OCI-M1 (cell line): Measurements from ENCODE around the gene SNX19.
A peak's percentile ranks its signal among the peaks of the same experiment; 100 is the strongest.

Experiments used
- DNase-seq: peaks from one replicate; lab custom pipeline; 2025; lab: John Stamatoyannopoulos, UW

Gene SNX19

DNA sequence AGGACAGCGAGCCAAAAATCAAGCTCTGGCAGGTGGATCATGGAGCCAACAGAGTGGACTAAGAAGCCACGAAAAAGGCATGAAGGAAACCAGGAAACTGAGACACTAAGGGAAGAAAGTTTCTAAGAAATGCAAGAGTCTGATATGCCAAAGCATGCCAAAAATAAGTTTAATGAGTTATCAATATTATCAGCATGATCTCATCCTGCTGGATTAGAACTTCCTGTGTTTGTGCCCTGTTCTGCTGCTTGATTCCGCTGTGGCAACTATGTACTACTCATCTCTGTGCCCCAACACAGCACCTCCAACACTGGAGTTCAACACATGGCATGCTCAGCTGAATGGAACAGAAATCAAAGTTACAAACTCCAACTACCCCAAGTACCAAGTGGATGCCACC is 10.8 kb downstream of the SNX19 start:
- DNase-seq: no peak

DNA sequence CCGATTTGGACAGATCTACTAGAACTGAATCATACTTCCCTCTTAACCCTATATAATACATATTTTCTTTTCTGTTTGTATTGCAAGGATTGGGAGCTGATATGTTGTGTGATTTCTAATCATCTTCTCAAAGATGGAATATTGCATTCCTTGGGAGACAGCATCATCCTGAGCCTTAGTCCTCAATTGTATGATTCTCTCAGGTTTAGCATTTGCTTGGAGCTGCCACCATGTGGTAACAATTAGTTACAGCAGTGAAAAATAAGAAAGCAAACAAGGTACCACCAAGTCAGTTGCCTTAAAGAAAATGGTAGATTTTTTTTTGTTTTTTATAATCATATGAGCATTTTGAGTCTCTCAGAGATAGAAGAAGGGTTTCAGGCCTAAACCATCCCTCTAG is 11.9 kb downstream of the SNX19 start:
- DNase-seq: peak; percentile 21

DNA sequence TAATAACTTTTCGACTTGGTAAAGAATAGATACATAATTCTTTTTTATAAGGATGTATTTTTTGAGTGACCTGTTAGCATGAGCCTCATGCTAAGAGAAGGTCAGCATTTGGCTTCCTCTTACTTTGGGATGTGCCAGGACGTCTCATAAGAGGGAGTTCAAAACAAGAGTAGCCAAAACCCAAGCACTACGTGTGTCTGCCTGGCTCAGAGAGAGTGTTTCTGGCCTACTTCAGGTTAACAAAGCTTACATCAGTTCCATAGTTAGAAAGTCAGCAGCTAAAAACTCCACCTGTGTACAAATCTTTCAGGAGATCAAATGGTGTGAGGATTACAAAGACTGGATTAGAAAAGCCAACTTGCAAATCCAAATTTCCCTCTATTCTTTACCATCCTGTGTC is 13.9 kb downstream of the SNX19 start:
- DNase-seq: no peak

DNA sequence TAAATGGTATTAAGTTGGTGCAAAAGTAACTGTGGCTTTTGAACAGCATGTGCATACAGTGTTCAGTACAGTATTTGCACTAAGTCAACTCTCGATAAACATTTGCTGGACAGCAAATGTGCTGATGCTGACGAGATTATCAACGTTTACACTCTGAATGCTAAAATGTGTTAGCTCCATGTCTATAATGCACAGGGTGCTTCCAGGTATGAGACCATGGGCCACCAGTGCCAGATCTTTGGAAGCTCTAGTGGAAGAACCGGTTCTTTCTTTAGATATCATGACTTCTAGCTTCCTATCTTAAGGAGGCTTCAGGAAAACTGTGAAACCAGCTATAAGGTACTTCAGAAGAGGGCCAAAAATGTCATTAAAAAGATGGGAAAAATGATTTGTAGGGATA is 17.2 kb downstream of the SNX19 start:
- no peak for DNase-seq

DNA sequence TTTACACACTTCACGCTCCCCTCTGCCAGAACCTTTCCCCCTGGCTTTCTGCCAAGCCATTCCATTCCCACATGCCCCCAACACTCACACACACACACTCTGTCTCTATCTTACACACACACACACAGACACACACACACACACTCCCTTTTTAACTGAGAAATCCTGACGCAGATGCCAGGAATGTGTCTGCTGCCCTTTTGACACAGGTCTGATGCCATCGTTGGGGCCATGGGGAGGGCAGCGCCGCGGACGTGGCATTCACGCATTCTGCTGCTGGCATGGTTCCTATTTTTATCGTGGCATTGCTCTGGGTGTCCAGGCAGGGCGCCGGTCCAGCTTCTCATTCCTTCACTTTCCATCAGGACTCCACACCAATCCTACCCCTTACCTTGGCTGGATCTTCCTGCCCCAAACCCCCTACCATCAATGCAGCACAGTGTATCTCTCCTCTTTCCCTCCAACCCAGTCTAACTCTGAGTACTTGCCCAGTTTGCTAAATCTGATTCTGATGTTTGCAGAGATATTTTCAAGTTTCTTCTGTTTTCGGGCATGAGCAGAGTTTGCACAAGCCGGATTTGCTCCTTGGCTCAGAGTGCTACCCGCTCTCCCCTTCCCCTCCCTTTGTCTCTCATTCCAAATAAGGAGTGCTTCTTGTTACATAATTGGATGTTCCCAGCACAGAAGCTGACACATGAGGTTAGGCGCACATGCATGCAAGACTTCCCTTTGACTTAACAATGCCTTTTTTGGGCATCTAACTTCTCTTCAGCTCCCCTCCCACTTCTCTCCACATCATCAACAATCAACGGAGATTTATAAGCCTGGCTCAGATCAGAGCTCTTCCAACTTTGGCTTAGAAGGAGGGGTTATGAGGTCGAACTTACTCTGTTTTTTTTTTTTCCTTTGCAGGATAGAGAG is 18.8 kb downstream of the SNX19 start:
- DNase-seq: no peak

DNA sequence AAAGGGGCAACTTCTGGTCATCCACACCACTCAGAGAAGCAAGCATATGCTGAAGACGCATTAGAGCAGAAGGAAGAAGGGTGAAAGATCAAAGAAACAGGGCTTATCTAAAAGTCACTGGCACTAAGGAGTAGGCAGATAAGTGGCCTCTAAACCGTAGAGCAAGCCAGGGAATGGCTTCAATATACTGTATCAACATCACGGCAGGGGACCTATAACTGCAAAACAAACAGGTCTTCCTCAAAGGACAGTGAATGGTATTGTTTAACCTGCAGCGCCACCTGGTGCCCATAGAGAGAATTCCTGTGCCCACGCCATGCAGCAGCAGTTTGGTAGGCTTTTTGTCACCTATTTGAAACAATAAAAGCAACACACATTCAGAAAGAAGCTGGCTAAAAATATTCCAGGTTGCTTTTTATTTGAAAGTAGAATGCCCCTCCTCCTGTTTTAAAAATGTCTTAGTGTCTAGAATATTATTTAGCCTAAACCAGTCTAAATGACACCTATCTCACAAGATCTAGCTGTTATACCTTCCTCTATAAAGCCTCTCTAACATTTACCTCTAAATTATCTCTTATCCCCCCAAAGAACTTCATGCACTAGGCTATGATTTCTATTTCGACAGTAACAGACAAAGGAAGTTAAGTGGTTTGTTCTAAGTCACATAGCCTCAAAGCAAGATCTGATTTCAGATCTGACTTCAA is 21.8 kb downstream of the SNX19 start:
- DNase-seq: peak; percentile 88

DNA sequence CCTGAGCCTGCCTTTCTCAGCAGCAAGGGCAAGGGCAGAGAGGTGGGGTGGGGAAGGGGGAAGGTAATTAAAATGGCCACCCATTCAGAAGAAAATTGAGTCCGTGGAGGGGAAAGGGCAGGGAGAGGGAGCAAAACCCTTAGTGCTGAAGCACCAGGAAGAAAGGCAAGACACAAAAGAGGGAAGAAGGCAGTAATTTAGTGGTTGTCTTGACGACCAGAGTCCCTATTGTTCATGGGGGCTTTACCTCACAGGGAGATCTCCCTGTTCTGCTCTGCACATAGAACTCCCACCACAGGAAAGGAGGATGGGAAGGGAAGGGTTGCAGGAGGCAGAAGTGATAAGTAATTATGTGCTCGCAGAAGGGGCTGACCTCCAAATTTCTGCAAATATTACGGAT is 23.4 kb downstream of the SNX19 start:
- no peak for DNase-seq

DNA sequence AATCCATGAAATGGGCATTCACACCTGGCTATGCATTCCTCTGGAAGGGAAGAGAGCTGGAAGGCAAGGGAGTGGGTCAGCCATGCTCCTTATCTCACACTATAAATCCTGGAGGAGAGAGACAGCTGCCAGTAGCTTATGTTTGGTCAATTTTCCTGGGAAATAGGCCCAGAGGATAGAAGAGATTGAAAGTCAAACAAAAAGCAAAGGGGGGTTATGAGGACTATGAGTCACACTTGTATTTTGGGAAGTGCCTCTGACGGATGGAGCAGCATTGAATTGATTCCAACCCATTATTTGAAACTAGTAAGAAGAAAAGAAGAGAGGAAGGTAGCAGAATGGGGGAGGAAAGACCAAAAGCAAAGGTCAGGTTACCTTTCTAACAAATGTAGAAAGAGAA is 25.0 kb downstream of the SNX19 start:
- DNase-seq: no peak

DNA sequence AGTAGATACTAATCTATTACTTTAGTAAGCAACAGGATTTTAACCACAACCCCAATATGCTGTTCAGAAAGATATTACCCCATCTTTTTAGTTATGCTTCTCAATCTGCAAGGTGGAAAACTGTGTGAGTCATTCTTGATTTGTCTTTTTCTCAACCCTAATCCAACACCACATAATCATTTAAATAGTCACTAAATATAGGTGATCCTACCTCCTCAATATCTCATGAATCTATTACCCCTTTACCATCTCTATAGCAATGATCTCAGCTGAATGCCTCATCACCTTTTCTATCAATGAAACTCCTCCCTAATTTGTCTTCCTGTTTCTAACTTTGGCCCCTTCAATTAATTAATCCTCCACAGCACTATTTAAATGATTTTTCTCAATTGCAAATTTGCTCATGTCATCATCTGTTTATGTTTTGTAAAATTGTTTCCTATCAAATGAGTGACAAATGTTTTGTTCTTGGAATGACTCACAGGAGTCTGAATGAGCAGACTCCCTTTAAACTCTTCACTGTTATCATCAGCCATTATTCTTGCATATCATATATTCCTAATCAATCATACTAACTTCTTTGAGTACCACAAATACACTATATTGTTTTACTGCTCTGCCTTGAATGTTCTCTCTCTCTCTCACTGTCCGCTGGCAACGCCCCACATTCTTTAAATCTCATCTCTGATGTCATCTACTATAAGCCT is 26.1 kb downstream of the SNX19 start:
- no peak for DNase-seq

DNA sequence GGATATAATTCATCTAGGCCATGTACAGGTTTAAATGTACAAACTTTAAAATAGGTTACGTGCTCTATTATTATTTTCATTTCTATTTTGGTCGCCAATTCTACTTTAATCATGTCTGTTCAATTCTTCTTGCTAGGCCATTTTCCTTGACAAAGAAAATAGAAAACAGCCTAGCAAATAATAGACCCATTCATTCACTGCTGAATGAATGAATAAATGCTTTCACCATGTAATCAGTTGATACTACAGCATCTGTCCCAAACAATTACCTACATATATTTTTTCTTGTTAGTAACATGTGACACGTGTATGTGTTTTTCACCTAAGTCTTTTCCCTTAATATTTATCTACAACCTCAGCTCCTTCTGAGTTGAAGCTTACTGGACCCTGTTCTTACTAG is 27.5 kb downstream of the SNX19 start:
- DNase-seq: no peak

DNA sequence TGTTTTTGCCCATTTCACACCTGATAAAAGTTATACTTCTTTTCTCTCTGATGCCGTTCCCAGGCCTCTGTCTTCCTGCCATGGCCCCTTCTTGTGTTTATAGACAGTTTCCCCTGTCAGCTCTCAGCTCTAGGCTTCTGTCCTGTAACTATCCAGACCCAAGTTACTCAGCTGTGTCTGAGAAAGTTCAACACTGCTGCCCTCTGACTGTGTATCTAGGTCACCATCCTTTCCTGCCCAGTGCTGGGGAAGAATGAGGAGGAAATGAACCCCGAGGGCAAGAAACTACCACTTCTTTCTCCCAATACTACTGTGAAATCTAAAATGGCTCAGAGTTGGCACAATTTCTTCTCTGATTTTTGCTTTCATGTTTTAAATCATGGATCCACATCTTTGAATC is 29.6 kb downstream of the SNX19 start:
- no peak for DNase-seq

DNA sequence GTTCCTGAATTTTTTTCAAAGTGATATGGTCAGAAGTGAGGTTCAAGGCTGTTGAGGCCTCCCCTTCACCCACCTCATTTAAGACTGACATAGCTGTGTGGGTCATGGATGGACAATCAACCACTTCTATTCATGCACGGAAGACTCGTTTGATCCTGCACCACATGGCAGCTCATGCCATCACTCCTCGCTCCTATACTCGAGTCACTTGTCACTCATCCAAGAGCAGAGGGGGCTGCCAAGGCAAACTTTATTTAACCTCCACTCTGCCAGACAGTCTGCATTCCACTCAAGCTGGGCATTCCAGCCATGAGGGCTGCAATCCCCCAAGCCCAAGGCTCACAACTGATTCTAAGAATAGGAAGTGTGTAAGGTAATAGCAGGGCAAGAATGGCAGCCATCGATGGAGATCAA is 34.1 kb downstream of the SNX19 start:
- DNase-seq: no peak

DNA sequence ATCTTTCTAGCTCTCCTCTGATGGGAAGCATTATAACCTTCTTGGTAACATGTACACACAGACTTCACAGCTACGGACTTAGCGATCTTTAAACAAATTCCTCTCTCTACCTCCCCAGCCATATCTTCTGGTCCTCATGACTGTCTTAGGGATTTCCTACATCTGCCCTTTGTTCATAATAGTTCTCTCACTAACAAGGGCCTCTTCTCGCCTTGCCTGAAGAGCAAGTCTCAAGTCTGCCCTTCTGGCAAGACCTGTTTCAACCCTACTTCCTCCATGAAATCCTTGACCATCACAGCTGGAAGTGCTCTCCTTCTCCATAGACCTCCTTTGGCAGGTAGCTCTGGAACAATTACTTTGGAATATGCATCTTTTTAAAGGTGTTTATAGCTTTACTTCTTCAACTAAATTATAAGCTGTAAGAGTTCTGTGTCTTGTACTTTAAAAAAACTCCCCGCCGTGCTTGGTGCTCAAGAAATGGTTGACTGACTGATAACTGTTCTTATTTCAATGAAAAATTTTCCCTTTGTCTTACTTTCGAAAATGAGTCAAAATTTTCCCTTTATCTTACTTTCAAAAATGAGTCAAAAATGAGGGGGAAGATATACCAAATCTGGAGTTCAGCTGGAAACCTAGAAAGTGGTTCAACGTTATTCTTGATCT is 34.7 kb downstream of the SNX19 start:
- no peak for DNase-seq

DNA sequence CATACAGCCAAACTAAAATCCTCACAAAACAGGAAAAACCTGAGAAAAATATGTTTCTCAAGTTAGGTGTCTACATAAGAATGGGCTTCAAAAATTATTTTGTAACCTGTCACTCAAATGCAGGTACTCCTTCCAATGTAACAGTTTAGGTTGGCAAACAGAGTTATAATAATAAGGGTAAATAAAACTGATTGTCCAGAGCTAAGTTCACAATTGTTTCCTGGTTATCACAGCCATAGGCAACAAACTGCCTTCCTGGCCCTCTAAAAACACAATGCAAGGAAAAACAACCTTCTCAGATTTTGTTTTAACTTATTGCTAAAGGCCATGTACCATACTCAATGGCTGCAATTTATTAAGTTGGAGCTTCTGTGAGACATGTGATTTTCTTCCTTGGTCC is 36.4 kb downstream of the SNX19 start:
- DNase-seq: no peak

DNA sequence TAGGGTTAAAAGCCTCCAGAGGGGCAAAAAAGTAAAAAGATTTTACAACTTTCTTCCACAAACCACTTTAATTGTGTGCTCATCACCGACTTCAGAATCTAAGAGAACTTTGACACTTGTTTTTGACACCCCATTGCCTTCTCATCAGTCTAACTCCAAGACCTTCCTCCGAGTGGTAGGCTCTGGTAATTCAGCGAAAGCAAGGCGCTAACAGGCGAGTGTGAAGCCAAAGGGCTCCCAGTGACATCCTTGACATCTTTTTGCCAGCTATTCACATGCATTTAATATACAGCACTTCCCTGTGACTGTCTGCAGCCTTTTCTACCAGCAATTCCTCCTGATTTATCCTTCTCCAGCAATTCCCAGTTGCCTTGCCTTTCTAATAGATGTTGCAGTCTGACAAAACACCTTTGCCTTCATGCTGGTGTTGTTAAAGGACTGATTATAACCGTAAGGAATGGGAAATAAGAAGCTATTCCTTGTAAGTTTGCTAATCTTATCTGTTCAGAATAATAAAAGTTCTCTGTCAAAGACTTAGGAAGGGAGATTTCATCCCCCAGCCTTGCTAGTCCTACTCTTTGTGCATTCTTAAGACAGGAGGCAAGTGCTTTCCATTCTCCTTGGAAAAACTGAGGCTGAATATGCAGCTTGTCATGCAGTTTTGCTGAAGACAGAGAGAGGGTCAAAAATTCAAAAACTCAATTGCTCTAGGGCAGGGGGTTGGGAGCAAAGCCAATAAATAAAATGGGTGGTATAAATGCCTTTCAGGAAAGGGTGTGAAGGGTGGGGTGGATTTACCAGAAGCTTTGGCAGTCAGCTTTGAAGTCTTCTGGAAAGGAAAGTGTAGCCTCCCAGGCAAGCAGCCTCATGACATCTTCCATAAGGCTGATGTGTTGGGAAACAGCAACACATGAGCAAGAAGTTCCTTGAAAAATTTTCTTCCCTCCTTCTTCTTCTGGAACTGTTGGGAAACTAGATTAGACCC is 39.1 kb downstream of the SNX19 start:
- no peak for DNase-seq

DNA sequence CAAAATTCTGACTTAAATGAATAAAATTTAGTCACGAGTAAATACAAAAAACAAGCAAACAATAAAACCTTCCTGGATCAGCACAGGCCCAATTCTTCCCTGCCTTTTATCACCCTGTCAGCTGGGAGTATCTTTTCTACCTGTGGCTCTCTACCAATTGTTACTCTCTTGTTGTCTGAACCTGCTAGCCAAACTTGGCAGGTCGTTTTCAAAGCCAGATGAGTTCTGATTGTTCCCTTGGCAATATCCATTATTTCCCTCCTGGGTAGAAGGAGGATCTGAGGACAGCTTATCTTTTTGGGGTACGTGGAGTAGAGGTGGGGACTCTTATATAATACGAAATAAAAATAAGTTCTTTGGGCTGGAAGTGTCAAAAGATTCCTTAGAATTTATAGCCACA is 40.2 kb downstream of the SNX19 start:
- DNase-seq: no peak

DNA sequence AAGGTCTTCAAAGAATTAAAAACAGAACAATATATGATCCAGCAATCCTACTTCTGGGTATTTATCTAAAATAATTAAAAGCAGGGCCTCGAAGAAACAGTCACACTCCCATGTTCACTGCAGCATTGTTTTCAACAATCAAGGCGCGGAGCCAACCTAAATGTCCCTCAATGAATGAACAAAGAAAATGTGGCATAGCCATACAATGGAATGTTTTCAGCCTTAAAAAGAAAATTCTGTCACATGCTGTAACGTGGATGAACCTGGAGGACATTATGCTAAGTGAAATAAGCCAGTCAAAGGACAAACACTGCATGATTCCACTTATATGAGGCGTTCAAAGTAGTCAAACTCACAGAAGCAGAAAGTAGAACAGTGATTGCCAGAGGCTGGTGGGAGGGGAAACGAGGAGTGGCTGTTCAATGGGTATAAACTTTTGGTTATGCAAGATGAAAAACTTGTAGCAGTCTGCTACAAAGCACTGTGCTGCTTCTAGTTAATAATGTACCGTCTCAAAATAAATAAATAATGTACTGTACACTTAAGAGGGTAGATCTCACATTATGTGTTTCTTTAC is 41.2 kb downstream of the SNX19 start:
- DNase-seq: no peak

DNA sequence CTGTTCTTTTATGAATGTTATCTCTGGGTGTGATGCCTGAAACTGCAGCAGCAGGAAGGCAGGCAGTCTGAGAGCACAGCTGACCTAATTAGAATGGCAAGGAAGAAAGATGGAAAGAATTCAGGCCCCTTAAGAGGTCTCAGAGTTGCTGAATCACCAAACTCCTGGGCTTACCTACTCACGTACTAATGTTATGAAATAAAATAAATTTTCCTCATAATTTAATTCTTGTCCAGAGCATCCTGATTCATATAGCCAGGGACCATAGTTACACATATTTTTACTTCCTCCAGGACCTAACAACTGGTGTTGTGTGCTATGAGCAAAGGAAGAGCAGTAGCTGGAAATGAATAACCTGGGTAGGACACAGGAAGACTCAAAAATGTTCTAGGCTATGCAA is 41.9 kb downstream of the SNX19 start:
- no peak for DNase-seq

DNA sequence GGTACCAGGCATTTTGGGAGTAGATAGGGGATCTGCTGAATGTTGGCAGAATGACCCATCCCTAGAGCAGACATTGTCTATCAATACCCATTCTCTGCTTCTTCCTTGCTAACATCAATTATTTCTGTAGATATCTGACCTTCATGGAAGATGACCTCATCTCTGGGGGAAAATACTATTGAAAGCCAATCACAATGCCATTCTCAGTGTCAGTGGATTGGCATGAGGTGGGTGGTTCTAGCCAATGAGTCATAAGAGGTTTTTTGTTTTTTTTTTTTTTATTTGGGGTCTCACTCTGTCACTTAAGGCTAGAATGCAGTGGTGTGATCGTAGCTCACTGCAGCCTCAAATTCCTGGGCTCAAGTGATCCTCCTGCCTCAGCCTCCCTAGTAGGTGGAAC is 42.5 kb downstream of the SNX19 start:
- DNase-seq: no peak

DNA sequence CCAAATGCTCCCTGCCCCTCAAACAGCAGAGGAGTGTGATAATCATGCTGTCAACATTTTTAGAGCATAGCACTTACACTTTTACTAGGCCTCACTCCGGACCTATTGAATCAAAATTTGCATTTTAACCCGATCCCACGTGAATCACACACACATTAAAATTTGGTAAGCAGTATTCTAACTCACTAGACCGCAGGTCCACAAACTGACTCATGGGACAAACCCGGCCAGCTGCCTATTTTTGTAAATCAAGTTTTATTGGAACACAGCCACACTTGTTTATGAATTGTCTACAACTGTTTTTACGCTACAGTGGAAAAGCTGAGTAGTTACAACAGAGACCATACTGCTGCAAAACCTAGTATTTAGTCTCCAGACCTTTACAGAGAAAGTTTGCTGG is 43.3 kb downstream of the SNX19 start:
- no peak for DNase-seq

DNA sequence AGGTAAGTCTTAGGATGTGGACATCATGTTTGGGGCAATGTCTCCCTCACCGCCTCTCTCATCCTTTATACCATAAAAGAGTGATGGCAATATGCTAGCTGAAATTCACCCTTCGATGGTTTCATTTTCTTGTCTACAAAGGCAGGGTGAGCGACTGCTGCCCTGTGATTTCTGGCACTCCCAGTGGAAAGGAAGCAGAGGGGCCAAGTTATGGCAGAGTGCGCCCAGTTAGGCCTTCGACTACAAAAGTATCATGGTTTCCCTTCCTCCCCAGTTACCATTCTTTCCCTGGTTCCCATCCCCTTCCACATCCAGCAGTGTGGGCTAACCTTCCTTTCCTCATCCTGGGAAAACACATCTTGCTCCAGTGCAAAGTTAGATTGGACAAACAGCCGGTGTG is 43.8 kb downstream of the SNX19 start:
- no peak for DNase-seq
